ENCODE results near the gene EFHC1.

EFHC1 gene

DNA sequence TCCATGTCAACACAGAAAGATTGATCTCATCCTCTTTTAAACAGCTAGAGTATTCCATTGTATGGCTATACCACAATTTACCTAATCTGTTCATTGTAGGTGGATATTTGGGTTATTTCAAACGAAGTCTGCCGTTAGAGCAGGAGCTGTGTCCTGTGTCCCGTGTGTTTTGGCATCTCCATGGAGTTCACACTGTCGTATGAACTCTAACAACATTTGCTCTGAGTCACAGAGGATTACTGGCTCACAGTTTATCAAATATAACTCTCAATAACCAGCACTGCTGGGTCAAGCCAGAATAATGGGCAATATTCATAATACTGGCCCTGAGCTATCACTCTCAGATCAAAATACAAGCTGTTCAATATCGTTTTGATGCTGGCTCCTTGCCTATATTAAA is 140.3 kb downstream of the EFHC1 start:
- DNase-seq, result no peak

DNA sequence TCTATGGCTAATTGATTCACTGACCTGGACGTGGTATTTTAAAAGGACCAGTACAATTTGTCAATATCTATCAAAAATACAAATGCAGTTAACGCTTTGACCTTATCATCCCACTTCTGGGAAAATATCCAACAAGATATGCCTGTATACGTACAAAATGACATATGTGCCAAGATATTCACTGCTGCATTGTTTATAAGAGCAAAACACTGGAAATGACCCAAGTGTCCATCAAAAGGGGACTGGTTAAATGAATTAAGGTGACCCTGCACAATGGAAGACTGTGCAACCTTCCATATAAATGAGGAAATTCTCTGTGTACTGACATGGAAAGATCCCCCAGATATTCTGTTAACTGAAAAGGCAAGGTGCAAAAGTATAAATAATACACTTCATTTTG is 142.8 kb downstream of the EFHC1 start:
- DNase-seq, result no peak

- DNase-seq, result no peak
Observed at GRCh38 chr6:52564856-52565255, 144.7 kb downstream of the EFHC1 start.

DNA sequence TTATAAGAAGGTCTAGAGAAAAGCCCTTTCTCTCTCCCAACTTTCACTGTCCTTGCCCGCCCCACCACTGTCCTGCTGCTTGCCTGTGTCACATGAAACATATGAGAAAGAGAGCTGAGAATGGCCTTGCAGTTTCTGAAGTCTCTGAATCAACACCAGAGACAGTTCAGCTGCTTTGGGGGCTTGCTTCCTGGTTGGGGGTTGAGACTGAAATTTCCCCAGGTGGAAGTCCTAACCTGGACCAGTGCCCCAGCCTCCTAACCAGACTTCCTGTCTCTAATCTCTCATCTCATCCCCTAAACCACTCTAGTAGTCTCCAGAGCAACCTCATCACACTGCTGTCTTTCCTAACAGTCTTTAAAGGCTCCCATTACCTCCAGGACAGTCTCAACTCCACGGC is 146.1 kb downstream of the EFHC1 start:
- DNase-seq, result no peak

- no peak for DNase-seq
Observed at GRCh38 chr6:52566853-52567279, 146.7 kb downstream of the EFHC1 start.

DNA sequence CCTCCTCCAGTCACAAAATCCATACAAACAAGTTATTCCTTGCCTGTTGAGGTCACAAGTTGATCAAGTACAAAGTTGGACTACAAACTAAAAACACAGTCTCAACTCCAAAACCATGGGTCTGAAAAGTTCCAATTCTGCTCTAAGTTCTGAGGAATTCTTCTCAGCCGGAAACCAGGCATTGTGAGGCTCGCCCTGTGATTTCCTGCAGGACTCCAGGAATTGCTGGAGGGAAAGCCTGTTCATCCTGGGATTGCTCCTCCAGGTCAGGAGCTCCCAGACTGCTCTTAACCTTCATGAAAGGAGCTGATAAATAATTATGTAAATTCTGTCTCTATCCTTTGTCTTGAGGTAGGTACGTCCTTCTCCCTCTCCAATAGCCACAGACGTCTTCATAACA is 148.2 kb downstream of the EFHC1 start:
- no peak for DNase-seq

DNA sequence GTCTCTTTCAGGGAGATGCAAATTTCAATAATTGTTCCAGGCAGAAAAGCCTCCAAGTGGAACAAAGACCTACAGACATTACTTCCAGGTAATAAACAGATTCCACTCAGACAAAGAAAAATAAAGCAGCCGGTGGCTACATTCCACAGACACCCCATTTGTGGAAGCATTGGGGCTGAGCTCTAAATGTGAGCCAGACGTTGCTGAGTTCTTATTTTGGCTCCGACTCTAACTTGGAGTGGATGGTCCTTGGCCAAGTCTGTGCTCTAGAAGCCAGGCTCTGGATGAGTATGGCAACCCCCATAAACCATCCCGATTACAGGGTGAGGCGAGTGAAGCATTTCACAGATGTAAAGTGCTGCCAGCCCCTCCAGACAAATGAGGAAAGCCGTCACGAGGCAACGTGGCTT is 150.2 kb downstream of the EFHC1 start:
- no peak for DNase-seq

- no peak for DNase-seq
Observed at GRCh38 chr6:52571099-52571755, 151.1 kb downstream of the EFHC1 start.

- DNase-seq, result no peak
Observed at GRCh38 chr6:52572536-52572935, 152.4 kb downstream of the EFHC1 start.

DNA sequence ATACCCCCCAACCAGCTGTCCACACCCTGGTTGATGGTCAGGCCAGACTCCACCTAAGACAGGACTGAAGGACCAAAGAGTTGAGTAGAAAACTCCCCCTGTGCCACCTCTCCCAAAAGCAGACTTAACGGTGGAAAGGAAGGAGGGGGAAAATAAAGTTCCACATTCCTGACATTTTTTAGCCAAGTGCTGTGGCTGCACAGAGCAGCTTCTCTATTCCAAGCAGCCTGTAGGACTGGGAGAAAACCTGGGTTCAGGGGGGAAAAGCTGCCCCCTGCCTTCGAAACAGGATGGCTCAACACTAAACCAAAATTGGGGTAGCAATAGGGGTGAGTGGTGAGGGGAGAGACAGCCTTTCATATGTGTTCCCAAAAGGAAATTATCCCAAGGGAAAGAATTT is 153.2 kb downstream of the EFHC1 start:
- no peak for DNase-seq

Data from hematopoietic multipotent progenitor cell treated with erythropoietin and hydrocortisone succinate and interleukin-3 and kit ligand, for 6 days (in vitro differentiated cells).